GM12878 (cell line): ENCODE measurements around the gene TUBAL3. TPM values are rescaled to one million over a fixed set of nuclear protein-coding genes. Genes with fewer than 3 reads are reported as not detected.

Experiments used
- ATAC-seq: fragments of 200-7000 bp; cut with Tn5 transposase; 3 replicates; pipeline ENCODE4 v1.9.1; 2020; ENCODE audit warnings: mild to moderate bottlenecking, moderate library complexity
- BruUV-seq: library from RNA; stranded (reverse); fragments of 400-500 nt; replicated peaks from 2 replicates; lab custom pipeline; 2021; lab: Mats Ljungman, UMichigan
- CTCF ChIA-PET: fragments of 300-600 bp; sonication (Branson Sonifier 250); formaldehyde crosslinking; extraction: SDS; loops from one replicate; lab custom pipeline; 2021; ENCODE audit warnings: inconsistent platforms; lab: Yijun Ruan, JAX
- POLR2A ChIA-PET: fragments of 350-600 bp; formaldehyde crosslinking; extraction: SDS; loops from one replicate; lab custom pipeline; 2021; ENCODE audit warnings: inconsistent platforms; lab: Charles Lee
- RAD21 ChIA-PET: fragments of 300-600 bp; sonication (Branson Sonifier 250); formaldehyde crosslinking; loops from one replicate; lab custom pipeline; 2023; ENCODE audit warnings: antibody characterized with exemption; ENCODE audit not compliant: unreplicated experiment; lab: Charles Lee
- SMC1A ChIA-PET: fragments of 300-600 bp; sonication (Branson Sonifier 250); formaldehyde crosslinking; loops from one replicate; lab custom pipeline; 2023; ENCODE audit not compliant: unreplicated experiment, uncharacterized antibody; lab: Charles Lee
- DNase-seq: peaks from one replicate; pipeline ENCODE4 v3.0.0-alpha.2; 2011; ENCODE audit warnings: low read depth, low spot score
- FAIRE-seq: peaks from 3 replicates; lab custom pipeline; 2011; peaks lifted over from hg19 to GRCh38; lab: Jason Lieb, UNC
- H2AFZ ChIP-seq: 2 replicates; pipeline ENCODE4 v1.6.0; 2011; ENCODE audit warnings: low read depth, low read length, control low read depth; ENCODE audit not compliant: control insufficient read depth
- H3K27ac ChIP-seq: 2 replicates; pipeline ENCODE4 v1.5.1; 2011; ENCODE audit warnings: control low read depth; ENCODE audit not compliant: control insufficient read depth, insufficient read depth
- H3K27me3 ChIP-seq, 2 experiments: replicated peaks in 1 of 2; 2 replicates each; pipeline versions ENCODE4 v1.6.0 to v1.6.1; 2011; ENCODE audit warnings: low read length in 1 of 2; ENCODE audit not compliant: control insufficient read depth in 2 of 2, insufficient read depth in 2 of 2
- H3K36me3 ChIP-seq, 2 experiments: 2 replicates each; pipeline ENCODE4 v1.5.1; 2011; ENCODE audit warnings: low read length in 1 of 2; ENCODE audit not compliant: control insufficient read depth in 2 of 2, insufficient read depth in 2 of 2
- H3K4me1 ChIP-seq: 2 replicates; pipeline ENCODE4 v1.6.1; 2011; ENCODE audit warnings: mild to moderate bottlenecking, low read length, moderate library complexity, mixed read lengths; ENCODE audit not compliant: control insufficient read depth, insufficient read depth
- H3K4me2 ChIP-seq: 2 replicates; pipeline ENCODE4 v1.6.0; 2011; ENCODE audit warnings: control low read depth; ENCODE audit not compliant: control insufficient read depth, insufficient read depth
- H3K4me3 ChIP-seq: fragments of 200-600 bp; sonication (generic); 2 replicates; pipeline ENCODE4 v1.5.1; 2016
- H3K79me2 ChIP-seq: 2 replicates; pipeline ENCODE4 v1.6.0; 2011; ENCODE audit warnings: low read length; ENCODE audit not compliant: control insufficient read depth, insufficient read depth
- H3K9ac ChIP-seq: 2 replicates; pipeline ENCODE4 v1.8.0; 2011; ENCODE audit warnings: low read length, control low read depth, mixed read lengths; ENCODE audit not compliant: control insufficient read depth, insufficient read depth
- H3K9me3 ChIP-seq: replicated peaks from 3 replicates; pipeline ENCODE4 v1.5.1; 2011; ENCODE audit warnings: mild to moderate bottlenecking, low read length; ENCODE audit not compliant: control insufficient read depth, insufficient read depth
- H4K20me1 ChIP-seq: 2 replicates; pipeline ENCODE4 v1.6.0; 2011; ENCODE audit not compliant: control insufficient read depth, insufficient read depth
- ATF7 ChIP-seq: fragments of 450-650 bp; IDR thresholded peaks from 2 replicates; pipeline ENCODE4 v1.6.1; 2016; ENCODE audit warnings: low read depth, mild to moderate bottlenecking
- CHD4 ChIP-seq: fragments of 200-600 bp; sonication (generic); IDR thresholded peaks from 2 replicates; pipeline ENCODE4 v1.6.1; 2016; ENCODE audit warnings: mild to moderate bottlenecking
- HSF1 ChIP-seq: fragments of 150-350 bp; IDR thresholded peaks from 2 replicates; pipeline ENCODE4 v1.6.1; 2014; ENCODE audit warnings: mild to moderate bottlenecking, low read depth, low read length
- IRF4 ChIP-seq: IDR thresholded peaks from 2 replicates; pipeline ENCODE4 v1.6.1; 2011; ENCODE audit warnings: low read depth, low read length
- KAT2A ChIP-seq: conservative IDR thresholded peaks from 2 replicates; pipeline ENCODE4 v1.6.1; 2011; ENCODE audit warnings: low read depth, low read length; ENCODE audit not compliant: control insufficient read depth
- MAX ChIP-seq: IDR thresholded peaks from 2 replicates; pipeline ENCODE4 v1.6.1; 2012; ENCODE audit warnings: low read depth, low read length, improper control_type of control experiment
- MEF2A ChIP-seq: IDR thresholded peaks from 2 replicates; pipeline ENCODE4 v1.6.1; 2011; ENCODE audit warnings: low read depth, mild to moderate bottlenecking, low read length, moderate library complexity; ENCODE audit not compliant: insufficient read depth
- MLLT1 ChIP-seq: fragments of 450-650 bp; IDR thresholded peaks from 2 replicates; pipeline ENCODE4 v1.6.1; 2016; ENCODE audit warnings: mild to moderate bottlenecking
- NBN ChIP-seq: fragments of 450-650 bp; IDR thresholded peaks from 2 replicates; pipeline ENCODE4 v1.6.1; 2016
- NFYA ChIP-seq: IDR thresholded peaks from 2 replicates; pipeline ENCODE4 v1.6.1; 2011; ENCODE audit warnings: low read depth, mild to moderate bottlenecking, low read length, improper control_type of control experiment, borderline replicate concordance
- PAX8 ChIP-seq: fragments of 450-650 bp; IDR thresholded peaks from 2 replicates; pipeline ENCODE4 v1.6.1; 2017; ENCODE audit warnings: mild to moderate bottlenecking, moderate library complexity
- RAD51 ChIP-seq: fragments of 450-650 bp; IDR thresholded peaks from 2 replicates; pipeline ENCODE4 v1.6.1; 2016; ENCODE audit warnings: moderate library complexity, mild to moderate bottlenecking, inconsistent platforms
- RELA ChIP-seq: fragments of 450-650 bp; IDR thresholded peaks from 2 replicates; pipeline ENCODE4 v1.8.0; 2014; ENCODE audit warnings: borderline replicate concordance; ENCODE audit not compliant: partially characterized antibody
- ZNF687 ChIP-seq: fragments of 450-650 bp; IDR thresholded peaks from 2 replicates; pipeline ENCODE4 v1.6.1; 2017; ENCODE audit warnings: mild to moderate bottlenecking, moderate library complexity
- ZSCAN29 ChIP-seq: fragments of 450-650 bp; IDR thresholded peaks from 2 replicates; pipeline ENCODE4 v1.6.1; 2017; ENCODE audit warnings: mild to moderate bottlenecking, moderate library complexity
- WGBS: methylation state at CpG from one replicate; pipeline ENCODE4 v1.1.6; 2016; ENCODE audit warnings: low lambda C conversion rate; ENCODE audit not compliant: insufficient replicate concordance, insufficient coverage; ENCODE audit errors: missing lambda C conversion rate; 5-methylcytosine and 5-hydroxymethylcytosine counted together
- in situ Hi-C: fragments of 300-500 bp; cut with MboI; formaldehyde crosslinking; loops from 9 replicates; pipeline ENCODE4 v1.14.3; 2018; ENCODE audit warnings: mixed read lengths
- intact Hi-C: fragments of 100-400 bp; cut with micrococcal nuclease; formaldehyde crosslinking; loops from one replicate; pipeline ENCODE4 v1.14.2; 2022; ENCODE audit not compliant: unreplicated experiment
- polyA plus RNA-seq, 11 experiments: library from polyadenylated mRNA; depleted of rRNA in 4 of 11; unstranded in 6 of 11; stranded (reverse) in 5 of 11; fragments of >200 nt; fragmentation: Nextera tagmentation in 4 of 11; fragmentation: Illumina TruSeq in 1 of 11; extraction: Ambion mirVana in 4 of 11; extraction: Trizol in 1 of 11; gene quantifications; 1 replicate in 1 of 11; 2 replicates in 10 of 11; pipeline versions ENCODE4 v1.2.1 to v1.2.3, GENCODE V29; 2011 to 2016; ENCODE audit warnings: inconsistent platforms in 2 of 11, missing spikeins in 2 of 11, low read depth in 1 of 11
- total RNA-seq, 4 experiments: library from RNA; depleted of rRNA in 3 of 4; stranded (reverse); fragments of >200 nt in 3 of 4; fragmentation: Illumina TruSeq in 1 of 4; extraction: Trizol in 1 of 4; gene quantifications; 2 replicates each; pipeline versions ENCODE4 v1.2.1 to v1.2.3, GENCODE V29; 2013 to 2021
- TF ChIP-seq, protein P1 (sequence below): IDR thresholded peaks from 2 replicates; pipeline ENCODE4 v1.6.1; 2012; ENCODE audit warnings: low read length, inconsistent platforms

TUBAL3 gene
- total and polyA plus RNA-seq, 10 of the 15 experiments (the other 5 are each of a cell fraction or from before 2014, with no cell fraction given), result 0.03 to 0.06 TPM; not detected in 8

GRCh38 chr10:5395168-5395567, 9.5 kb downstream of the TUBAL3 start (continued):
- TF ChIP-seq, protein P1, sequence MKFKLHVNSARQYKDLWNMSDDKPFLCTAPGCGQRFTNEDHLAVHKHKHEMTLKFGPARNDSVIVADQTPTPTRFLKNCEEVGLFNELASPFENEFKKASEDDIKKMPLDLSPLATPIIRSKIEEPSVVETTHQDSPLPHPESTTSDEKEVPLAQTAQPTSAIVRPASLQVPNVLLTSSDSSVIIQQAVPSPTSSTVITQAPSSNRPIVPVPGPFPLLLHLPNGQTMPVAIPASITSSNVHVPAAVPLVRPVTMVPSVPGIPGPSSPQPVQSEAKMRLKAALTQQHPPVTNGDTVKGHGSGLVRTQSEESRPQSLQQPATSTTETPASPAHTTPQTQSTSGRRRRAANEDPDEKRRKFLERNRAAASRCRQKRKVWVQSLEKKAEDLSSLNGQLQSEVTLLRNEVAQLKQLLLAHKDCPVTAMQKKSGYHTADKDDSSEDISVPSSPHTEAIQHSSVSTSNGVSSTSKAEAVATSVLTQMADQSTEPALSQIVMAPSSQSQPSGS, result no peak
- TF ChIP-seq PAX8, result no peak
- no peak for TF ChIP-seq RELA
- no peak for TF ChIP-seq MAX
- TF ChIP-seq RAD51, result no peak
- TF ChIP-seq ATF7, result no peak
- no peak for TF ChIP-seq KAT2A

DNA sequence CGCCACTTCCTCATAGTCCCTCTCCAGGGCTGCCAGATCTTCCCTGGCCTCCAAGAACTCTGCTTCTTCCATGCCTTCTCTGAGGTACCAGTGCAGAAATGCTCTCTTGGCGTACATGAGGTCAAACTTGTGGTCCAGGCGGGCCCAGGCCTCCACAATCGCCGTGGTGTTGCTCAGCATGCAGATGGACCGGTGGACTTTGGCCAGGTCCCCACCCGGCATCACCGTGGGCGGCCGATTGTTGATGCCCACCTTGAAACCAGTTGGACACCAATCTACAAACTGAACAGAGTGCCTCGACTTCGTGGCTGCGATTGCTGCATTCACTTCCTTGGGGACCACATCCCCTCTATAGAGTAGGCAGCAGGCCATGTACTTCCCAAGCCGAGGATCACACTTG, 11.1 kb downstream of the TUBAL3 start:
- no peaks in the 10 kb centered on the region for H3K36me3 ChIP-seq
- no peak for ATAC-seq
- no peaks in the 10 kb centered on the region for H4K20me1 ChIP-seq
- in situ Hi-C loops, result no loop called here
- FAIRE-seq, result no peak
- H3K27me3 ChIP-seq, result no peaks in the 10 kb centered on the region; a peak in 1 of 4 replicates
- no peak overlapping the region for H3K9ac ChIP-seq
- no peak overlapping the region for H3K4me3 ChIP-seq
- no peak overlapping the region for H3K4me2 ChIP-seq
- ChIA-PET POLR2A (no interaction called here), RAD21 (no interaction called here), CTCF (no interaction called here), SMC1A (no interaction called here)
- no peak overlapping the region for H2AFZ ChIP-seq
- no peaks in the 10 kb centered on the region for H3K4me1 ChIP-seq
- BruUV-seq, result no TSS peak
- no peak overlapping the region for H3K27ac ChIP-seq
- 25% methylated on average over 14 of the region's 14 CpGs for WGBS
- intact Hi-C loops, result no loop called here
- DNase-seq, result no peak
- peaks cover 2% of the 10 kb centered on the region; the same call in 2 of the 3 replicates for H3K9me3 ChIP-seq
- no peaks in the 10 kb centered on the region for H3K79me2 ChIP-seq
- TF ChIP-seq NBN, result no peak
- no peak for TF ChIP-seq MEF2A
- no peak for TF ChIP-seq NFYA
- no peak for TF ChIP-seq HSF1
- TF ChIP-seq CHD4, result no peak
- no peak for TF ChIP-seq IRF4
- no peak for TF ChIP-seq ZNF687
- no peak for TF ChIP-seq ZSCAN29
- no peak for TF ChIP-seq MLLT1
